SW480 (cell line): ENCODE measurements around the gene TPSAB1.
A peak's percentile ranks its signal among the peaks of the same experiment; 100 is the strongest.
"Not testable (repeated sequence)": the region's sequence is repeated elsewhere in the genome, so short reads cannot be mapped to it uniquely, and the experiment has no call there.

Experiments
- DNase-seq: peaks from one replicate; pipeline ENCODE4 v3.0.0-alpha.2; 2016; ENCODE audit warnings: low spot score

The TPSAB1 gene

DNA sequence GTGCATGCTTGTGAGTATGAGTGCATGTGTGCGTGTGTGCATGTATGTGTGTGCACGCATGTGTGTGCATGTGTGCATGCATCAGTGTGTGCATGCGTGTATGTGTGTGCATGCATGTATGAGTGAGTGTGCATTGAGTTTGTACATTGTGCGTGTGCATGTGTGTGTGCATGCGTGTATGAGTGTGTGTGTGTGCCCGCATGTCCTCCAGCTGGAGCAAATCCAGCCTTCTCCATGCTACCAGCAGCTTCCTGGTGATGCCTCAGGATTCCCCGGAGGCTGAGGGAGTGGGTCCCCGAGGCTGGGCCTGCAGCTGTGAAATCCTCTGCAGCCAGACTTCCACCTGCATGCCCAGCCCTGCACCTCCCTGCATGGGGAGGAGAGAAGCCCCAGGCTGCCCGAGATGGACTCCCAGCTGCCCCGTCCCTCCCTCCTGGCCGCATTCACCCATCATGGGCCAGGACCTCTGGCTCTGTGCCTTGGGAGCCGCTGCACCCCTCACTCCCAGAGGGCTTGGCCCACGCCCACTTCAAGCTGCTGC, 24.7 kb downstream of the TPSAB1 start:
- DNase-seq = no peak

DNA sequence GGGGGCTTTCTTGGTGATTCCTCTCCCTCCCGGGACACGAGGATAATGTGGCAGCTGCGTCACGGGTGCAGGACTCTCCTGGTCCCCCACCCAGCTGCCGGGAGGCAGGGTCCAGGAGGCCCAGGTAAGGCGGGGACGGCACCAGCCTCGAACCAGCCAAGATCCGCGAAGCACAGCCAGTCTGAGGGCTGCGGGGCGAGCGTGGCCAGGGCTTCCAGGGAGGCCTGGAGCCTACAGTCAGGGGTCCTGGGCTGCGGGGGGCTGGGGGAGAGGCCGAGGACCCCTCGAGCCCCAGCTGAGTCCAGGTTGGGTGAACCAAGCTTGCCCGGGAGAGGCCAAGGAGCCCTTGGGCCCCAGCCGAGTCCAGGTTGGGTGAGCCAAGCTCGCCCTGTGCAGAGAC, 25.3 kb downstream of the TPSAB1 start:
- DNase-seq = no peak

DNA sequence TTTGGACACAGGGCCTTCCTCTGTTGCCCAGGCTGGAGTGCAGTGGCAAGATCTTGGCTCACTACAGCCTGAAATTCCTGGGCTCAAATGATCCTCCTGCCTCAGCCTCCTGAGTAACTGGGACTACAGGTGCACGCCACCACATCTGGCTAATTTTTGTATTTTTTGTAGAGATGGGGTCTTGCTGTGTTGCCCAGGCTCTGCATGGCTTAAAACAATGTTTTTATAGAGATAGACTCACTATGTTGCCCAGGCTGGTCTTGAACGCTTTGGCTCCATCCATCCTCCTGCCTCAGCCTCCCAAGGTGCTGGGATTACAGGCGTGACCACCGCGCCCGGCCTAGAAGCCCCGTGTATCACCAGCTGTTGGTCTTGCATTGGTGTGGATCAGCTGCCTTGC, 28.9 kb downstream of the TPSAB1 start:
- DNase-seq = not testable (repeated sequence)

DNA sequence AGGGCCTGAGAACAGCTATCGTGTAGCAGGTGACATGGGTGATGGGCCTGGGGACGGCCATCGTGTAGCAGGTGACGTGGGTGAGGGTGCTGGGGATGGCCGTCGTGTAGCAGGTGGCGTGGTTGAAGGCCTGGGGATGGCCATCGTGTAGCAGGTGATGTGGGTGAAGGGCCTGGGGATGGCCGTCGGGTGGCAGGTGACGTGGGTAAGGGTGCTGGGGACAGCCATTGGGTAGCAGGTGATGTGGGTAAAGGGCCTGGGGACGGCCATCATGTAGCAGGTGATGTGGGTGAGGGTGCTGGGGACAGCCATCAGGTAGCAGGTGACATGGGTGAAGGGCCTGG, 30.8 kb downstream of the TPSAB1 start:
- DNase-seq = no peak

GRCh38 chr16:1271724-1272413, 31.4 kb downstream of the TPSAB1 start:
- DNase-seq = peak; percentile 49

DNA sequence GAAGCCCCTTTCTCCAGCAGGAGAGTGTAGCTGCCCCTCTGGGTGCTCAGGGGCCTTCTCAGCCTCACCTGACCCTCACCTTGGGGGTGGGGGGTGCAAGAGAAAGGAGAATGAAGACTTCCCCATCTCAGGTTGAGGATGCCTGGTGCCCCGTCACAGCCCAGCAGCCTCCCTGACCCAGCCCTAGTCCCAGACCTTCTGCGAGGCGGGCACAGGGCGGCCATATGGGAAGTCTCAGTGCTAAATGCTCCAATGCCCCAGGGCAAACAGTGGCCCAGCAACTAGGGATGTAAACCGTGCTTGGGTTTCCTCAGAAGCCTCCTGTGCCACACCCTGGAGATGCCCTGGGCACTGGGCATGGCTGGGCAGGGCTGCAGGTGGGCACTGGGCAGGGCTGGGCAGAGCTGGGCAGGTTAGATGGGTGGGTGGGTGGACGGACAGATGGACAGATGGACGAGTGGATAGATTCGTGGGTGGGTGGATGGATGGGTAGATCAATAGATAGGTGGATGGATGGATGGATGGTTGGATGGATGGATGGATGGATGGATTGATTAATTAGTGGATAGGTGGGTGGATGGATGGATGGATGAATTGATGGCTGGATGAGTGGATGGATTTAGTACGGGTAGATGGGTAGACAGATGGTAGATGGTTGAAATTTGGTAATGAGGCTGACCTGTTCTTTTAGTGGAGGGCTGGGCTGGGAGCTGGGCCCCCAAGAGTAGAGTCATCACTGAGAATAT, 32.1 kb downstream of the TPSAB1 start:
- DNase-seq = no peak

DNA sequence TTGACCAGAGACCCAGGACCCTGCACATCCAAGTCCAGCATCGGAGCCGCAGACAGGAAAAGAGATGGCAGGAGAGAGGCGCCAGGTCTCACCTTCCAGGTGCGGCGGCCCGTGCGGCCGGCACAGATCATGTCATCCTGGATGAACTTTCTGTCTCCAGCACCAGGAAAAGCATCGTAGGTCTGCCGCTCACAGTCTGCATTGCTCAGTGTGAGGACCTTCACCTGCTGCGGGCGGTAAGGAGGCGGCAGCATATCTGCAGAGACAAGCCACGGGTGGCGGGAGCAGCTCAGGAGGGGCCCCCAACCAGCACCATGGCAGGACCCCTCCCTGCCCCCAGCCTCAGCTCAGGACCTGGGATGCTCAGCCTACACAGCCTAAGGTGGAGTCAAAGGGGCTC, 33.3 kb downstream of the TPSAB1 start:
- no peak for DNase-seq

DNA sequence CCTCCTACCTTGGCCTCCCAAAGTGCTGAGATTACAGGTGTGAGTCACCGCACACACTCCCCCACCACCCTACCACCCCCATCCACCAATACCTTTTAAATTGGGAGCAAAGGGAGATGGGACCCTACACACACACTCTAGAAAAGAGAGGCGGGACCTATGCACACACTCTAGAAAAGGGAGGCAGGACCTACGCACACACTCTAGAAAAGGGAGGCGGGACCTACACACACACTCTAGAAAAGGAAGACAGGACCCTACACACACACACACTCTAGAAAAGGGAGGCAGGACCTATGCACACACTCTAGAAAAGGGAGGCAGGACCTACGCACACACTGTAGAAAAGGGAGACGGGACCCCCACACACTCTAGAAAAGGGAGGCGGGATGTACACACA, 34.3 kb downstream of the TPSAB1 start:
- DNase-seq = no peak

GRCh38 chr16:1275791-1276579, 35.5 kb downstream of the TPSAB1 start:
- DNase-seq = no peak

DNA sequence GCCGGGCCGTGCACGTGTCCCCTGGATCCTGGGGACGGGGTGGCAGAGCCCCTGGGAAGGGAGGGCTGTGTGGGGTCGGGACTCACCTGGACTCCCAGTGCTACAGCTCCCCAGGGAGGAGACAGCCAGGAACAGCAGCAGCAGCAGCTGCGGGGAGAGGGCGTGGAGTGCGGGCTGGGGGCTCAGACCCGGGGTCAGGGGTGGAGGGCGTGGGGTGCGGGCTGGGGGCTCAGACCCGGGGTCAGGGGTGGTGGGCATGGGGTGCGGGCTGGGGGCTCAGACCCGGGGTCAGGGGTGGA, 36.0 kb downstream of the TPSAB1 start:
- DNase-seq = no peak

- DNase-seq = no peak
Observed at GRCh38 chr16:1277151-1277598, 36.7 kb downstream of the TPSAB1 start.

GRCh38 chr16:1277617-1278282, 37.2 kb downstream of the TPSAB1 start:
- DNase-seq = no peak

- no peak for DNase-seq
Observed at GRCh38 chr16:1278477-1278876, 38.0 kb downstream of the TPSAB1 start.

DNA sequence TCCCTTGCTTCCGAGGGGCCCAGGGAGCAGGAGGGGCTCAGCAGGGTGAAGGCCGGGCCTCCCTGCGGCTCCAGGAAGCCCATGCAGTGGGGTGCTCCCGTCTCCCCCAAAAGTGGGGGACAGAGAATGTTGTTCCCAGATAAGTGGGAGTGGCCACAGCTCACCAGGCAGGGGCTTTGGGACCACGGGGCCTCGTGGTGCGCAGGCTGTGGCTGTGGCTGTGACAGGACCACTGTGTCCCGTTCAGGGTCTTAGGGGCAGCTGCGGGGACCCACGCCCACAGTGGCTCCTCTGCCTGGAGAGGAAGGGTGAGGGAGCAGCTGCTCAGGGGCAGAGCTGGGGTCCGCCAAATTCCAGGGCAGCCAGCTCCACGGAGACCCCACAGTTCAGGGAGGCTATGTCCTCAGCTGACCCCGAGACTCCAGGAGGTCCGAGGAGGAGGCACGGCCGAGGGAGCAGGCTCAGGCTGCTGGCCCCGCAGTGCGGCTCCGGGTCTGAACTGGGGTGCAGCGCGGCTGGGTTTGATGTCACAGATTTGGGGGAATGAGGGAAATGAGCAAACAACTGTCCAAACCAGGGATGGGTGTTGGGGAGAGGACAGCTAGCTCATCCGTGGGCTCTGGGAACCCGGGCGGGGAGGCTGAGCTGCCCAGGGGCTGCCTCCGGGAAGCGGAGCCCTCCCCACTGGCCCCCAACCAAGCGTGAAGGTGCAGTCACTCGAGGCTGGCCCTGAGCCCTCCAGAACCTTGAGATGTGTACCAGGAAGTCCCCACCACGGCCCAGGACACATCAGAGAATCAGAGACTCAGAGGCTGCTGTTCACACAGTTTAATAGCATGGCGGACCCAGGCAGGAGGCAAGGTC, 38.8 kb downstream of the TPSAB1 start:
- no peak for DNase-seq

GRCh38 chr16:1279945-1280589, 39.6 kb downstream of the TPSAB1 start:
- DNase-seq = no peak

GRCh38 chr16:1280783-1281182, 40.3 kb downstream of the TPSAB1 start:
- DNase-seq = no peak

DNA sequence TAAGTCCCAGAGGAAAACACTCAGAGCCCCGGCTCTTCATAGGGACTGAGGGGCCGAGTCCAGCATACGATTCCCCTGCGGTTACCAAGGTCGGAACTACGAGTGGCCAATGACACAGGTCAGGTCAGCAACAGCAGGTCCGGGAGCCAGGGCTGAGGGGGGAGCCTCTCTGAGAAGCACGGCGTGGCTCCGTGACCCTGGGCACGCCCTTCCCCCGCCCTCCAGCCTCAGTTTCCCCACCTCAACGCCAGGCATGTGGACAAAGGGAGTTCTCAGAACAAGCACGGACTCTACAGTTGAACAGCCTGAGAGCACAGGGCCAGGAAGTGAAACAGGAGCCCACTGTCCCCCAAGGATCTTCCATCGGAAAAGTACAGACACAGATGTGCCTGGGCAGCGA, 41.0 kb downstream of the TPSAB1 start:
- no peak for DNase-seq

GRCh38 chr16:1282324-1282973, 41.9 kb downstream of the TPSAB1 start:
- no peak for DNase-seq

DNA sequence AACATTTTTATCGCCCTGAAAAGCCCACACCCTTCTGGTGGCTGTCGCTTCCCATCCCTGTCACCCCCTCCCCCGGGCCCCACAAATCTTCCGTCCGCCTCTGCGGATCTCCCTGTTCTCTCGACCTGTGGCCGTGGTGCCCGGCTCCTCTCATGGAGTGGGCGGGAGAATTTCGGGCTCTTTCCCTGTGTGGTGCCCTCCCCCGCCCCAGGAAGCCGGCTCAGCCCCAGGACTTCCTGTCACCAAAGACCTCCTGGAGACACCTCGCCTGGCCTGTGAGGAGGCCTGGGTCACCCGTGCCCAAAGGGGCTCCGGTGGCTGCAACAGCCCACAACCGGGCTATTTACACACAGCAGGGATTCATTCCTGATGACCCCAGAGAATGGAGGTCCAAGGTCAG, 42.8 kb downstream of the TPSAB1 start:
- DNase-seq = no peak

DNA sequence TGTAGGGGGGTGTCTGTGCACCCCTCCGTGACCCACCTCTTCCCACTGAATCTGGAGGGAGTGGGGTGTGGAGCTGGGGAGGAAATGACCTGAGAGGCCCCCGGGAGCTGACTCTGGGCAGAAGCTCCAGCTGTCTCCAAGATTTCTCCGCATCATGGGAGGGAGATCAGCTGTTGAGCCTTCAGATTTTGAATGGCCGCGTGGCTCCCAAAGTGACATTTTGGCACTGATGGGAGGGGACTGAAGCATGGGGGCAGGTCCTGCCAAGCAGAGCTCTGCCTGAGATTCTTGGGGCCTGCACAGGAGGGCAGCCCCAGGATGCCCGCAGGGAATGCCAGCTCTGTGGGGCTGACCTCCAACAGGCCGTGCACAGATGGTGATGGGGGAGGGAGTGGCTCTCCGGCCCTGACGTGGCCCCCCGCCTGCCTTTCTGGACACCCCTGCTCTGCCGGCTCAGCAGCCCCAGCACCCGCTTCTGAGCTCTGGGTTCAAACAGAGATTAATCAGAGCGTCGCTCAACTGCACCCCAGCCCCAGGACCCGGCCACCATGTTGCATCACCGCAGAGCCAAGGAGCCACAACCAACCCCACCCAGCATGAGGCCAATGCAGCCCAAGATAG, 43.6 kb downstream of the TPSAB1 start:
- DNase-seq = no peak
